Measurements from ENCODE around the gene LY6G6C. TPM values are rescaled to one million over a fixed set of nuclear protein-coding genes. Genes with fewer than 3 reads are reported as not detected.

Gene LY6G6C
- total and polyA plus RNA-seq, 5 donors from 2014 or later: not detected

DNA sequence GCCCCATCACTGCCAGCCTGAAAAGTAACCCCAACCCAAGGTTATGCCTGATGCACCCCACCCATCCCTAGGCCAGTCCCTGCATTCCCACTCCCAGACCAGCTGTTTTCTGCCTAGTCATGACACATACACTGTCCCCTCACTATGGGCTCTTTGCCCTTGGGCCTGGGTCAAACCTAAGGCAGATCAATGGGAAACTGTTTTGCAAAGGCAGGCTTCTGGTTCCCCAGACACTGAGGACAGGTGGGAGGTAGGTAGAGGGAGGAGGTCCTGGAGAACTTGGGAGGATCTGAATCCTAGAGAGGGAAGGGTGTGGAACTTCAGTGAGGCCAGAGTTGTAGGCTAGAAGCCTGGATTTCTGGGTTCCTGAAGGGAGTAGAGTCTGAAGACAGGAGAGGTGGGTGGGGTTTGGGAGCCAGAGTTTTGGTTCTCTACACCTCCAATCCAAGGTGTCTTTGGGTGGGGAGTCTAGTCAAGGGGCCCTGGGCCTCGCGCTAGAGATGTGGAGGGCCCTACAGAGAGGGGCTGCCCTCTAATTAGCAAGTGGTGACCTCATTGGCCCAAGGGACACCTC, 12.8 kb upstream of the LY6G6C start:
- no peaks in the 10 kb centered on the region for H3K9me3 Mint-ChIP-seq
- H3K27ac Mint-ChIP-seq: peak overlapping the region; percentile 89 to 95 (median 94)
- Histone ChIP-seq H3K27me3 (ENCODE audit: control insufficient read depth, insufficient read depth, low read length) (no peaks in the 10 kb centered on the region), H3K4me1 (ENCODE audit: control insufficient read depth, insufficient read depth, low read length, poor library complexity, severe bottlenecking) (peaks cover 64% of the 10 kb centered on the region), H3K36me3 (ENCODE audit: control insufficient read depth, insufficient read depth, low read length) (peaks cover 35% of the 10 kb centered on the region), H3K4me3 (ENCODE audit: low read depth, low read length) (peak overlapping the region; percentile 93), H3K27ac (ENCODE audit: insufficient read depth, low read length, poor library complexity, severe bottlenecking) (peak overlapping the region; percentile 91), H3K9me3 (ENCODE audit: control insufficient read depth in 2 of 2, low read length in 2 of 2) (no peaks in the 10 kb centered on the region)
- peak overlapping the region; percentile 97 to 99 (median 98) for H3K4me3 Mint-ChIP-seq
- ATAC-seq (ENCODE audit: low read depth in 2 of 2): no peak
- H3K36me3 Mint-ChIP-seq: peaks cover 18% of the 10 kb centered on the region
- H3K27me3 Mint-ChIP-seq: no peaks in the 10 kb centered on the region
- DNase-seq: no peak
- peaks cover 14 to 85% (median 49%) of the 10 kb centered on the region in 4 donors for H3K4me1 Mint-ChIP-seq

DNA sequence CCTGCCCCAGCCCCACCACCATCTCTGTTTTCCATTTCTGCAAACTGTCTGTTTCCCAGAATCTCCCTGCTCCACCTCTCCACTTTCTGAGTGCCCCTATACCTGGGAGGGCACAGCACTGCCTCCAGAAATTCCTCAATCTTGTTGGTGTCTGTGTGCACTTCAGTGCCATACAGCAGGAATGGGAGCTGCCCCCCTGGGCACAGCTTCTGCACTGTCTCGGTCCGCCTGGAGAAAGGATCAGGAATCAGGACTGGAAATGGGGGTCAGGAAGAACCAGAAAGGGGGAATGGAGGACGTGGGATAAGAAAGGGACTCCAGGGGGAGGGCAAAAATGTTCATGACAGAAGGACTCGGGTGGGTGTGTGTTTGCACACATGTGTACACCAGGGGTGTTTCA, 12.2 kb upstream of the LY6G6C start:
- Mint-ChIP-seq H3K9me3 (no peaks in the 10 kb centered on the region), H3K27ac (peak overlapping the region; percentile 66 to 89 (median 74)), H3K4me3 (peak overlapping the region; percentile 97 to 99 (median 98)), H3K4me1 (peaks cover 12 to 83% (median 46%) of the 10 kb centered on the region in 4 donors), H3K36me3 (peaks cover 18% of the 10 kb centered on the region), H3K27me3 (no peaks in the 10 kb centered on the region)
- no peak for DNase-seq
- Histone ChIP-seq H3K36me3 (ENCODE audit: control insufficient read depth, insufficient read depth, low read length) (peaks cover 35% of the 10 kb centered on the region), H3K9me3 (ENCODE audit: control insufficient read depth in 2 of 2, low read length in 2 of 2) (no peaks in the 10 kb centered on the region), H3K4me1 (ENCODE audit: control insufficient read depth, insufficient read depth, low read length, poor library complexity, severe bottlenecking) (peaks cover 64% of the 10 kb centered on the region), H3K27ac (ENCODE audit: insufficient read depth, low read length, poor library complexity, severe bottlenecking) (peak overlapping the region; percentile 91), H3K4me3 (ENCODE audit: low read depth, low read length) (peak overlapping the region; percentile 93), H3K27me3 (ENCODE audit: control insufficient read depth, insufficient read depth, low read length) (no peaks in the 10 kb centered on the region)
- no peak for ATAC-seq (ENCODE audit: low read depth in 2 of 2)

DNA sequence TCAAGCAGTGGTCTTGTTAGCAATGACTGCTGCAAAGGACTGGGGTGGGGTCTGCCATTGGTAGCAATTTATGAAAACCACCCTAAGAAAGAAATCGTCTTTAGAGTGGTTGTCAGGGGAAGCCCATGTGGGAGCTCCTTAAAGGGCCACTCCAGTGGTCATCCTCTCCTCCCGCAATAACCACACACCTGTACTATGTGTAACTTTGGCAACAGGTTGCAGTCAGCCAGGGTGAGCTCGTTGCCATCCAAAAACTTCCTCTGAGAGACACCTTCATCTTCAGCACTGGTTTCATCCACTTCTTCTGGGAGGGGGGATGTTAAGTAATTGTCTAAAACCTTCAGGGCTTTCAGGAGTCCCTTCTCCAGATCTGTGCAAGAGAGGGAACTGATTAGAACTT, 10.5 kb upstream of the LY6G6C start:
- H3K36me3 ChIP-seq (ENCODE audit: control insufficient read depth, insufficient read depth, low read length): peaks cover 35% of the 10 kb centered on the region
- H3K27me3 ChIP-seq (ENCODE audit: control insufficient read depth, insufficient read depth, low read length): no peaks in the 10 kb centered on the region
- H3K4me3 ChIP-seq (ENCODE audit: low read depth, low read length): no peak overlapping the region
- Mint-ChIP-seq H3K36me3 (peaks cover 18% of the 10 kb centered on the region), H3K27me3 (no peaks in the 10 kb centered on the region), H3K4me3 (peak overlapping the region; percentile 7 to 88 (median 52)), H3K4me1 (peaks cover 0 to 78% (median 30%) of the 10 kb centered on the region in 4 donors), H3K27ac (peak overlapping the region in 2 of 3 donors; percentile 17 to 31), H3K9me3 (no peaks in the 10 kb centered on the region)
- ATAC-seq (ENCODE audit: low read depth in 2 of 2) (no peak), DNase-seq (no peak)
- peak overlapping the region; percentile 23 for H3K27ac ChIP-seq (ENCODE audit: insufficient read depth, low read length, poor library complexity, severe bottlenecking)
- H3K9me3 ChIP-seq (ENCODE audit: control insufficient read depth in 2 of 2, low read length in 2 of 2): no peaks in the 10 kb centered on the region
- peaks cover 53% of the 10 kb centered on the region for H3K4me1 ChIP-seq (ENCODE audit: control insufficient read depth, insufficient read depth, low read length, poor library complexity, severe bottlenecking)

DNA sequence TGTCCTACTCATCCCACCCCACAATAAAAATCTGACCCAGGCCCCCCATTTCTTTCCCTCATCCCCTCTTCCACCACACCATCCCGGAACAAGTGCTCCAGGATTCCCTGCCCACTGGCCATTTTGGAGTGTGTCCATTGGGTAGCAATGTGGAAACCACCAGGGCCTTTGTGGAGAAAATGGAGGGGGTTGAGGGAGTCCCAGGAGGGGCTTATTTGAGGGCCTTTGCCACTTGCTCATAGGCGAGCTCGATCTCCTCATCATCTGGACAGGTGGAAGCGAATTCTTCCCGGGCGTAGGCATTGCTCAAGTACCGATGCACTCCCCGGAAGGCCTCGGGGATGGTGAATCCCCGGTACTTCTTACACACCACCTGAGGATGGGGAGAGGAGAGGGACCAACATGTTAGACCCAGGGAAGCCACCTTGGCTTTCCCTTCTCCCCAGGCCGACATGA, 9.1 kb upstream of the LY6G6C start:
- peak overlapping the region in 2 of 3 donors; percentile 90 to 92 for H3K27ac Mint-ChIP-seq
- no peaks in the 10 kb centered on the region for H3K27me3 ChIP-seq (ENCODE audit: control insufficient read depth, insufficient read depth, low read length)
- peaks cover 35% of the 10 kb centered on the region for H3K36me3 ChIP-seq (ENCODE audit: control insufficient read depth, insufficient read depth, low read length)
- peak overlapping the region; percentile 71 for H3K27ac ChIP-seq (ENCODE audit: insufficient read depth, low read length, poor library complexity, severe bottlenecking)
- H3K4me1 Mint-ChIP-seq: peaks cover 0 to 71% (median 30%) of the 10 kb centered on the region in 4 donors
- no peaks in the 10 kb centered on the region for H3K27me3 Mint-ChIP-seq
- no peak overlapping the region for H3K4me3 ChIP-seq (ENCODE audit: low read depth, low read length)
- no peak for DNase-seq
- H3K9me3 Mint-ChIP-seq: peaks cover 0 to 1% (median 0%) of the 10 kb centered on the region in 7 donors
- H3K4me1 ChIP-seq (ENCODE audit: control insufficient read depth, insufficient read depth, low read length, poor library complexity, severe bottlenecking): peaks cover 40% of the 10 kb centered on the region
- peaks cover 19% of the 10 kb centered on the region for H3K36me3 Mint-ChIP-seq
- peak overlapping the region; percentile 81 to 98 (median 96) for H3K4me3 Mint-ChIP-seq
- no peaks in the 10 kb centered on the region for H3K9me3 ChIP-seq (ENCODE audit: control insufficient read depth in 2 of 2, low read length in 2 of 2)
- ATAC-seq (ENCODE audit: low read depth in 2 of 2): no peak

DNA sequence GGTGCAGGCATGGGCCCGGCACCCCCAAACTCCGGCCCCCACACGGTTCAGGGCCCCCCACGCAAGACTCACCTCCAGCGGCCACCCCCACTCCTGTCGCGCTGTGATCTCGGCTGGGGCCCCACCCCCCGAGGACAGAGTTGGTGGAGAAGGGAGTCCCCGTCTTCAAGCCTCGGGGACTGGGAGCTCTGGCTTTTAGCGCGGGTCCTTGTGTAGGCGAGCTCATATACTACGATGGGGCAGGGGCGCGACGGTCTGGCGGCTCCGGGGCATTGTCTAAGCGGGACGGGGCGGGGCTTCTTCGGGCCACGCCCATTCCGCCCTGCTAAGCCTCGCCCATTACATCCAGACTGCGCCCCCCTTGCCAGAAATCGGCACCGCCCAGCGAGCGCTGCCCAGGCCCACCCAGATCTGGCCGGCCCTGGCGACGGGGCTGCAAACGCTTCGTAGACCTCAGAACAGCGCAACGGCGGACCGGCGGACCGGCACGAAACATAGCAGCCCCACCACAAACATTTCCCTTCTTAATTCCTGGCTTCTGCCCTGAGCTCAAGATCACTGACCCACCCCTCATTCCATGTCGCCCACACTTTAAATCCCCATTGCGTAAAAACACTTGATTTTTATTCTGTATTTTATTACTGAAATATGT, 8.6 kb upstream of the LY6G6C start:
- Histone ChIP-seq H3K4me3 (ENCODE audit: low read depth, low read length) (peak overlapping the region; percentile 79), H3K27ac (ENCODE audit: insufficient read depth, low read length, poor library complexity, severe bottlenecking) (peak overlapping the region; percentile 71), H3K27me3 (ENCODE audit: control insufficient read depth, insufficient read depth, low read length) (no peaks in the 10 kb centered on the region), H3K4me1 (ENCODE audit: control insufficient read depth, insufficient read depth, low read length, poor library complexity, severe bottlenecking) (peaks cover 37% of the 10 kb centered on the region), H3K9me3 (ENCODE audit: control insufficient read depth in 2 of 2, low read length in 2 of 2) (no peaks in the 10 kb centered on the region), H3K36me3 (ENCODE audit: control insufficient read depth, insufficient read depth, low read length) (peaks cover 35% of the 10 kb centered on the region)
- H3K27ac Mint-ChIP-seq: peak overlapping the region; percentile 90 to 92 (median 91)
- peak overlapping the region; percentile 81 to 98 (median 96) for H3K4me3 Mint-ChIP-seq
- peaks cover 21% of the 10 kb centered on the region for H3K36me3 Mint-ChIP-seq
- DNase-seq (peak; percentile 65 to 72 (median 67)), ATAC-seq (ENCODE audit: low read depth in 2 of 2) (peak; percentile 32 to 36)
- H3K9me3 Mint-ChIP-seq: peaks cover 0 to 1% (median 0%) of the 10 kb centered on the region in 7 donors
- no peaks in the 10 kb centered on the region for H3K27me3 Mint-ChIP-seq
- H3K4me1 Mint-ChIP-seq: peaks cover 0 to 66% (median 28%) of the 10 kb centered on the region in 4 donors

DNA sequence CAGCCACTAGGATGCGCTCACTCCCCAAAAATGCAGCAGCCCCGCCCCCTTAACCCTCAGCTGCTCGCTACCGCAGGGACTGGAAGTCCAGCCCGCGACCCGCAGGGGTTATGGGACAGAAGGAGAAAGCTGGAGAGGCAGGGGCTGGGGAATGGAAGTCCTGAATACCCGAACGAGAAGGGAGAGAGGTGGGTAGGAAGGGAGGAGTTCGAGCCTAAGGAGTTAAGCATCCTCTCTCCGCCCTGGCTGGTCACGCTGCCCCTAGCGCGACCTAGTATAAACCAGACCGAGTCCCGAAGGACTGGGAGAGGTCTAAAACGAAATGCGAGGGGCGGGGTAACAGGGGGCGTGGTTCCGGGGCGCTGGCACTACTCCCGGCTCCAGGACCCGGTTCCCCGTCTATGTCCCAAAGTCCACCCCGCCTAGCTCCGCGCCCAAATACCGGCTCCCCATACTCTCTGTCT, 8.0 kb upstream of the LY6G6C start:
- H3K27ac ChIP-seq (ENCODE audit: insufficient read depth, low read length, poor library complexity, severe bottlenecking): peak overlapping the region; percentile 71
- Mint-ChIP-seq H3K27me3 (no peaks in the 10 kb centered on the region), H3K4me1 (peaks cover 0 to 60% (median 26%) of the 10 kb centered on the region in 4 donors), H3K4me3 (peak overlapping the region; percentile 81 to 98 (median 96)), H3K36me3 (peaks cover 21% of the 10 kb centered on the region), H3K9me3 (peaks cover 0 to 1% (median 0%) of the 10 kb centered on the region in 7 donors), H3K27ac (peak overlapping the region; percentile 82 to 90 (median 89))
- H3K4me1 ChIP-seq (ENCODE audit: control insufficient read depth, insufficient read depth, low read length, poor library complexity, severe bottlenecking): peaks cover 31% of the 10 kb centered on the region
- no peaks in the 10 kb centered on the region for H3K9me3 ChIP-seq (ENCODE audit: control insufficient read depth in 2 of 2, low read length in 2 of 2)
- H3K36me3 ChIP-seq (ENCODE audit: control insufficient read depth, insufficient read depth, low read length): peaks cover 35% of the 10 kb centered on the region
- peak overlapping the region; percentile 79 for H3K4me3 ChIP-seq (ENCODE audit: low read depth, low read length)
- peak; percentile 75 to 85 (median 79) for DNase-seq
- no peaks in the 10 kb centered on the region for H3K27me3 ChIP-seq (ENCODE audit: control insufficient read depth, insufficient read depth, low read length)
- peak; percentile 70 for ATAC-seq (ENCODE audit: low read depth in 2 of 2)

DNA sequence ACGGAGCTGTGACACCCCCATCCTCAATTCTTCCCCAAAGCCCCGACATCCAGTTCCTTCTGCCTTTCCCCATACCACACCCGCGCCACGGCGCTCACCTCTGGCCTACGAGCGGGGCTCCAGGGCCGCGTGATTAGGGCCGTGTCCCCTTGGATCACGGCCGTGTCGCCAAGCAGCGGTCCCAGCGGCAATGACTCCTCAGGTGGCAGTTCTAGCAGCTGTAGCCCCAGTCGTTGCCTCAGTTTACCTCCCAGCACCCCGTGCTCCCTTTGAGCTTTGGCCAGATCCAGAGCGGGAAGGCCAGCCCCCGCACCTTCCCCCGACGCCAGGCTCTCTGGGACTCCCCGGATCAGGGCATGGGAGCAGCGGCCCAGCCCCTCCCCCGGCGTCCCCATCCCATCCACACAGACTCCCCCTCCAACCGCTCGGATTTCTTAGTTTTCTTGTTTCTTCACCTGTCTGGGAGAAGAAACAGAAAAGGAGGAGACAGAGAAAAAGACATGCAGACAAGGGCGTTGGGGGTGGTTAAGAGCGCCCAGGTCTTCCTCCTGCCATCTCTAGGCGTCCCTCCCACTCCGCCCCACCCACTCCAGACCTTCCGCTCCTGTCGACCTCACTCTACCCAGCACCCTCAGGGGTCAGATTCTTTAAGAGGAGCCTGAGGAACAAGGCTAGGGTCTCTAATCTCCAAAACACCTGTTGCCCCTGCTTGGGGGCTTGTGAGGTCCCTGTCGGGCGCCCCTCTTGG, 7.4 kb upstream of the LY6G6C start, which contains the start of gene DDAH2:
DDAH2 (minus strand) TSS at position 533 of the 748 bp plus-strand sequence; CDS start at position 395, 138 bp downstream.
- peak within 1 kb of the TSS; percentile 79 for H3K4me3 ChIP-seq (ENCODE audit: low read depth, low read length)
- peaks cover 20% of the 10 kb centered on the region for H3K36me3 Mint-ChIP-seq
- H3K4me1 Mint-ChIP-seq: peaks cover 0 to 54% (median 26%) of the 10 kb centered on the region in 4 donors

More for the DNA sequence above, 7.4 kb upstream of the LY6G6C start, which contains the start of gene DDAH2:
- peak within 1 kb of the TSS; percentile 71 for H3K27ac ChIP-seq (ENCODE audit: insufficient read depth, low read length, poor library complexity, severe bottlenecking)
- peaks cover 0 to 1% (median 0%) of the 10 kb centered on the region in 7 donors for H3K9me3 Mint-ChIP-seq
- H3K27me3 ChIP-seq (ENCODE audit: control insufficient read depth, insufficient read depth, low read length): no peaks in the 10 kb centered on the region
- peaks cover 32% of the 10 kb centered on the region for H3K36me3 ChIP-seq (ENCODE audit: control insufficient read depth, insufficient read depth, low read length)
- ATAC-seq (ENCODE audit: low read depth in 2 of 2) (peak; percentile 8 to 20), DNase-seq (no peak)
- H3K4me1 ChIP-seq (ENCODE audit: control insufficient read depth, insufficient read depth, low read length, poor library complexity, severe bottlenecking): peaks cover 25% of the 10 kb centered on the region
- no peaks in the 10 kb centered on the region for H3K9me3 ChIP-seq (ENCODE audit: control insufficient read depth in 2 of 2, low read length in 2 of 2)
- H3K27ac Mint-ChIP-seq: peak within 1 kb of the TSS; percentile 90 to 92 (median 91)
- no peaks in the 10 kb centered on the region for H3K27me3 Mint-ChIP-seq
- H3K4me3 Mint-ChIP-seq: peak within 1 kb of the TSS; percentile 81 to 98 (median 96)
